ENCODE measurements around the gene APRT.
"Not testable (repeated sequence)": the region's sequence is repeated elsewhere in the genome, so short reads cannot be mapped to it uniquely, and the experiment has no call there.

The APRT gene

GRCh38 chr16:88841521-88842307 lies 30.0 kb upstream of the APRT start:
- no peak for DNase-seq

GRCh38 chr16:88840600-88841215 lies 29.0 kb upstream of the APRT start:
- DNase-seq: no peak

GRCh38 chr16:88839745-88840599 lies 28.2 kb upstream of the APRT start:
- DNase-seq: no peak

GRCh38 chr16:88839026-88839529 lies 27.4 kb upstream of the APRT start:
- DNase-seq: no peak

- DNase-seq: no peak
Observed at GRCh38 chr16:88838566-88838965, 26.8 kb upstream of the APRT start.

- DNase-seq: no peak
Observed at GRCh38 chr16:88837806-88838205, 26.1 kb upstream of the APRT start.

- no peak for DNase-seq
Observed at GRCh38 chr16:88836791-88837190, 25.1 kb upstream of the APRT start.

GRCh38 chr16:88835818-88836217 lies 24.1 kb upstream of the APRT start:
- no peak for DNase-seq

GRCh38 chr16:88835383-88835782 lies 23.7 kb upstream of the APRT start:
- DNase-seq: no peak

- DNase-seq: no peak
Observed at GRCh38 chr16:88834670-88835069, 22.9 kb upstream of the APRT start.

- DNase-seq: no peak
Observed at GRCh38 chr16:88833086-88833485, 21.4 kb upstream of the APRT start.

GRCh38 chr16:88831838-88832237 lies 20.1 kb upstream of the APRT start:
- DNase-seq: no peak

GRCh38 chr16:88830783-88831182 lies 19.1 kb upstream of the APRT start:
- no peak for DNase-seq

- DNase-seq: no peak
Observed at GRCh38 chr16:88830258-88830657, 18.5 kb upstream of the APRT start.

GRCh38 chr16:88828711-88829110 lies 17.0 kb upstream of the APRT start:
- DNase-seq: no peak

- no peak for DNase-seq
Observed at GRCh38 chr16:88827727-88828126, 16.0 kb upstream of the APRT start.

- DNase-seq: no peak
Observed at GRCh38 chr16:88826070-88826840, 14.5 kb upstream of the APRT start.

- no peak for DNase-seq
Observed at GRCh38 chr16:88825146-88825545, 13.4 kb upstream of the APRT start.

GRCh38 chr16:88824256-88825077 lies 12.7 kb upstream of the APRT start:
- DNase-seq: no peak

- DNase-seq: not testable (repeated sequence)
Observed at GRCh38 chr16:88823646-88824045, 11.9 kb upstream of the APRT start.

- no peak for DNase-seq
Observed at GRCh38 chr16:88822281-88823040, 10.7 kb upstream of the APRT start.

All from NCI-H226 (cell line).